DOHH2 (cell line): ENCODE results near the gene SIKE1.

Experiments used
- EZH2phosphoT487 ChIP-seq: fragments of 200-600 bp; sonication (generic); IDR thresholded peaks from 2 replicates; pipeline ENCODE4 v1.6.1; 2017; ENCODE audit warnings: borderline replicate concordance, mild to moderate bottlenecking, antibody characterized with exemption, low read length, moderate library complexity, mixed read lengths
- TF ChIP-seq, protein P1 (sequence below): fragments of 200-600 bp; sonication (generic); IDR thresholded peaks from one replicate; pipeline ENCODE4 v1.5.1; 2014; ENCODE audit warnings: antibody characterized with exemption, mild to moderate bottlenecking, low read depth, low read length; ENCODE audit not compliant: poor library complexity, severe bottlenecking

DNA sequence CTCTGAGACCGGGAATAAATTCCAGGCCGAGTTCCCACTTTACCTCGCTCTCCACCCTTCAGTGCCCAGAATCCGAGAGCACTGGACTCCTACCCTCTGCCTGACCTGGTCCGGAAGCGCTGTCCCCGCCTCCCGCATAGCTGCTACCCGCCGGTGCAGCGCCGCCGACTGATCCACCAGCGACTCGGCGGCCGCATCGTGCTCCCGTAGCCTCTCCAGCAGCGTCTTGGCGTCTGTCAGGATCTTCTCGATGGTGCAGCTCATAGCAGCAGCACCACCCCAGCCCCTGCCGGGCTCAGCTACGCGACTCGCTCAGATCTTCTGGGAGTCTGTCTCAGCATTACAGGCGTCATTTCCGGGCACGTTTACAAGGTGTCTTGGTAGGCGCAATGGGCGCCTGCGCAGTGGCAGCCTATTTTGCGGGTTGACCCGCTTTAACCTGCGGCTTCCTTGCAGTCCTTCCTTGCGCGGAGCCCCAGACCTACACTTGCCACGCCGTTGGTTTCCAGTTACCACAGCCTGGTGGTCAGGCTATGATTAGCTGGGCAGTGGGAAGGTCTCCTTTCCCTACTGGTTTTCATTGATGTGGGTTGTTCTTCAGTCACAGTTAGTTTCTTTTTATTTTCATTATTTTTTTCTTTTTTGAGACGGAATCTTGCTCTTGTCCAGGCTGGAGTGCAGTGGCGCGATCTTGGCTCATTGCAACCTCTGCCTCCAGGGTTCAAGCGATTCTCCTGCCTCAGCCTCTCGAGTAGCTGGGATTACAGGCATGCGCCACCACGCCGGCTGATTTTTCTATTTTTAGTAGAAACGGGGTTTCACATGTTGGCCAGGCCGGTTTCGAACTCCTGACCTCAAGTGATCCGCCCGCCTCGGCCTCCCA lies at the start of gene SIKE1:
- TF ChIP-seq, protein P1, sequence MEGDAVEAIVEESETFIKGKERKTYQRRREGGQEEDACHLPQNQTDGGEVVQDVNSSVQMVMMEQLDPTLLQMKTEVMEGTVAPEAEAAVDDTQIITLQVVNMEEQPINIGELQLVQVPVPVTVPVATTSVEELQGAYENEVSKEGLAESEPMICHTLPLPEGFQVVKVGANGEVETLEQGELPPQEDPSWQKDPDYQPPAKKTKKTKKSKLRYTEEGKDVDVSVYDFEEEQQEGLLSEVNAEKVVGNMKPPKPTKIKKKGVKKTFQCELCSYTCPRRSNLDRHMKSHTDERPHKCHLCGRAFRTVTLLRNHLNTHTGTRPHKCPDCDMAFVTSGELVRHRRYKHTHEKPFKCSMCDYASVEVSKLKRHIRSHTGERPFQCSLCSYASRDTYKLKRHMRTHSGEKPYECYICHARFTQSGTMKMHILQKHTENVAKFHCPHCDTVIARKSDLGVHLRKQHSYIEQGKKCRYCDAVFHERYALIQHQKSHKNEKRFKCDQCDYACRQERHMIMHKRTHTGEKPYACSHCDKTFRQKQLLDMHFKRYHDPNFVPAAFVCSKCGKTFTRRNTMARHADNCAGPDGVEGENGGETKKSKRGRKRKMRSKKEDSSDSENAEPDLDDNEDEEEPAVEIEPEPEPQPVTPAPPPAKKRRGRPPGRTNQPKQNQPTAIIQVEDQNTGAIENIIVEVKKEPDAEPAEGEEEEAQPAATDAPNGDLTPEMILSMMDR: no peak
- TF ChIP-seq EZH2phosphoT487: no peak
